CD8-positive, alpha-beta memory T cell (primary cell): Measurements from ENCODE around the gene GARS1. TPM values are rescaled to one million over a fixed set of nuclear protein-coding genes. Genes with fewer than 3 reads are reported as not detected.

Experiments used
- CTCF ChIA-PET: fragments of 350-600 bp; sonication (Branson Sonifier 250); formaldehyde crosslinking; loops from one replicate; lab custom pipeline; 2021; ENCODE audit warnings: antibody characterized with exemption; lab: Charles Lee
- POLR2A ChIA-PET: fragments of 350-600 bp; sonication (Branson Sonifier 250); formaldehyde crosslinking; loops from one replicate; lab custom pipeline; 2021; ENCODE audit warnings: antibody characterized with exemption; lab: Charles Lee
- DNase-seq, 5 donors: peaks; one replicate each; pipeline versions ENCODE4 v3.0.0 to v3.0.0-alpha.2; 2020 to 2022; ENCODE audit warnings: mixed read lengths in 1 of 5
- H3K27ac ChIP-seq: one replicate; pipeline ENCODE4 v1.7.0; 2013; ENCODE audit warnings: low read depth, mild to moderate bottlenecking, low read length, moderate library complexity
- H3K27me3 ChIP-seq: 2 replicates; pipeline ENCODE4 v1.7.0; 2013; ENCODE audit warnings: low read length, mild to moderate bottlenecking; ENCODE audit not compliant: insufficient read depth, poor library complexity, severe bottlenecking
- H3K36me3 ChIP-seq: 2 replicates; pipeline ENCODE4 v1.7.0; 2013; ENCODE audit warnings: mild to moderate bottlenecking, low read length, moderate library complexity; ENCODE audit not compliant: insufficient read depth
- H3K4me1 ChIP-seq: 2 replicates; pipeline ENCODE4 v1.7.0; 2013; ENCODE audit warnings: mild to moderate bottlenecking, low read length, moderate library complexity; ENCODE audit not compliant: insufficient read depth
- H3K4me3 ChIP-seq: 2 replicates; pipeline ENCODE4 v1.7.0; 2013; ENCODE audit warnings: mild to moderate bottlenecking, low read length
- H3K9me3 ChIP-seq: 2 replicates; pipeline ENCODE4 v1.7.0; 2013; ENCODE audit warnings: mild to moderate bottlenecking, low read length
- H3K27ac Mint-ChIP-seq, 8 donors: one replicate each; pipeline ENCODE4 v1.8.0; 2020 to 2021; ENCODE audit warnings: mixed read lengths in 8 of 8, mild to moderate bottlenecking in 6 of 8, inconsistent platforms in 3 of 8, moderate library complexity in 3 of 8
- H3K27me3 Mint-ChIP-seq, 2 donors: one replicate each; pipeline ENCODE4 v1.8.0; 2020 to 2021; ENCODE audit warnings: mixed read lengths in 2 of 2, mild to moderate bottlenecking in 1 of 2, moderate library complexity in 1 of 2
- H3K36me3 Mint-ChIP-seq, 3 donors: one replicate each; pipeline ENCODE4 v1.8.0; 2020 to 2021; ENCODE audit warnings: mixed read lengths in 3 of 3, inconsistent platforms in 1 of 3, mild to moderate bottlenecking in 1 of 3
- H3K4me1 Mint-ChIP-seq, 3 donors: one replicate each; pipeline ENCODE4 v1.8.0; 2020 to 2021; ENCODE audit warnings: mixed read lengths in 3 of 3, inconsistent platforms in 1 of 3, mild to moderate bottlenecking in 1 of 3
- H3K4me3 Mint-ChIP-seq, 7 donors: one replicate each; pipeline ENCODE4 v1.8.0; 2020 to 2021; ENCODE audit warnings: mixed read lengths in 7 of 7, mild to moderate bottlenecking in 6 of 7, moderate library complexity in 4 of 7, inconsistent platforms in 2 of 7
- H3K9me3 Mint-ChIP-seq, 5 donors: one replicate each; pipeline ENCODE4 v1.8.0; 2020 to 2022; ENCODE audit warnings: mixed read lengths in 5 of 5, mild to moderate bottlenecking in 3 of 5, moderate library complexity in 2 of 5, inconsistent platforms in 1 of 5
- polyA plus RNA-seq: library from polyadenylated mRNA; unstranded; fragments of 300-500 nt; fragmentation: Illumina TruSeq; gene quantifications from one replicate; pipeline ENCODE4 v1.2.3, GENCODE V29; 2021
- total RNA-seq, 2 experiments: library from RNA; stranded (reverse); gene quantifications; one replicate each; pipeline ENCODE4 v1.2.3, GENCODE V29; 2021

The GARS1 gene, protein sequence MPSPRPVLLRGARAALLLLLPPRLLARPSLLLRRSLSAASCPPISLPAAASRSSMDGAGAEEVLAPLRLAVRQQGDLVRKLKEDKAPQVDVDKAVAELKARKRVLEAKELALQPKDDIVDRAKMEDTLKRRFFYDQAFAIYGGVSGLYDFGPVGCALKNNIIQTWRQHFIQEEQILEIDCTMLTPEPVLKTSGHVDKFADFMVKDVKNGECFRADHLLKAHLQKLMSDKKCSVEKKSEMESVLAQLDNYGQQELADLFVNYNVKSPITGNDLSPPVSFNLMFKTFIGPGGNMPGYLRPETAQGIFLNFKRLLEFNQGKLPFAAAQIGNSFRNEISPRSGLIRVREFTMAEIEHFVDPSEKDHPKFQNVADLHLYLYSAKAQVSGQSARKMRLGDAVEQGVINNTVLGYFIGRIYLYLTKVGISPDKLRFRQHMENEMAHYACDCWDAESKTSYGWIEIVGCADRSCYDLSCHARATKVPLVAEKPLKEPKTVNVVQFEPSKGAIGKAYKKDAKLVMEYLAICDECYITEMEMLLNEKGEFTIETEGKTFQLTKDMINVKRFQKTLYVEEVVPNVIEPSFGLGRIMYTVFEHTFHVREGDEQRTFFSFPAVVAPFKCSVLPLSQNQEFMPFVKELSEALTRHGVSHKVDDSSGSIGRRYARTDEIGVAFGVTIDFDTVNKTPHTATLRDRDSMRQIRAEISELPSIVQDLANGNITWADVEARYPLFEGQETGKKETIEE
- total RNA-seq: 100 to 1,000 TPM; 311 to 329 TPM
- polyA plus RNA-seq: 92.0 TPM

DNA sequence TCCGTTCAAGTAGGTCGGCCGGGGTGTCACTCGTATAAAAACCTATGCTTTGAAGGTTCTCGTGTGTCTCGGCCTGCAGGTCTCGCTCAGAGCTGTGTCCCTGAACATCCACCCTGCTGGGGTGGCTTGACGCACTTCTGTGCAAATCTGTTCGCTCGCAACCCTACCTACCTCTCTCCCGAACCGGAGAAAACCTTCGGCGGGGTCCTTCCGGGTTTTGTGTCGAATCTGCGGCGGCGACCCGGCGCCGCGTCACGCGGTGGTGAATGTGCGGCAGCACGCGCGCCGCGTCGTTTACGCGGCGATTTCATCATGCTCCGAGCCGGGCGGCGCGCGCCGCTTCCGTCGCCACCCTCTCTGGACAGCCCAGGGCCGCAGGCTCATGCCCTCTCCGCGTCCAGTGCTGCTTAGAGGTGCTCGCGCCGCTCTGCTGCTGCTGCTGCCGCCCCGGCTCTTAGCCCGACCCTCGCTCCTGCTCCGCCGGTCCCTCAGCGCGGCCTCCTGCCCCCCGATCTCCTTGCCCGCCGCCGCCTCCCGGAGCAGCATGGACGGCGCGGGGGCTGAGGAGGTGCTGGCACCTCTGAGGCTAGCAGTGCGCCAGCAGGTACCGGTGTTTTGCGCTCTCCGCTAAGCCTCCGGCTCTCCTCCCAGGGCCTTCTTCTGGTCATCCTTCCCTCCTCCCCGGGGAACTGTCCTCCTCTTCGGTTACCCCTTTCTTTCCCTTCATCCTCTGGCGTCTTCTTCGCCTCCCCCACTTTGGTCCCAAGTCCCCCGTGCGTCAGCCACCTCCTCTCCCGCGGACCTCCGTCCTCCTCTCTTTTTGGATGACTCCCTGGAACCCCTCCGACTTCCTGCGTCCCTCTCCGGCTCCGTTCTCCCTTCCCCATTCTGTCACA lies at the start of gene GARS1:
Gene GARS1, plus strand, starts transcription at position 339 of the 896 bp plus-strand sequence. Its CDS starts 44 bp downstream, at position 383.
- ChIA-PET CTCF (interaction anchor here (1.0 to 1.1 kb wide), 2 partner anchors 30 to 145 kb away, joined by 3 to 4 read pairs; no protein-coding TSS in a partner anchor), POLR2A (interaction anchor here (0.5 to 1.3 kb wide), 6 partner anchors 10 to 460 kb away, joined by 3 to 5 read pairs (median 3); partner anchors contain the start of genes MTURN and NOD1)
- Histone ChIP-seq H3K9me3 (no peaks in the 10 kb centered on the region), H3K27ac (peak within 1 kb of the TSS; percentile 96), H3K36me3 (no peaks in the 10 kb centered on the region), H3K4me1 (peaks cover 37% of the 10 kb centered on the region), H3K4me3 (peak within 1 kb of the TSS; percentile 72), H3K27me3 (no peaks in the 10 kb centered on the region)
- Mint-ChIP-seq H3K9me3 (no peaks in the 10 kb centered on the region), H3K27ac (peak within 1 kb of the TSS; percentile 97 to 100 (median 100)), H3K4me1 (peaks cover 61 to 83% (median 80%) of the 10 kb centered on the region in 3 donors), H3K27me3 (no peaks in the 10 kb centered on the region), H3K4me3 (peak within 1 kb of the TSS; percentile 92 to 100 (median 98)), H3K36me3 (peaks cover 0 to 33% (median 3%) of the 10 kb centered on the region in 3 donors)
- peak; percentile 81 to 92 (median 86) for DNase-seq

DNA sequence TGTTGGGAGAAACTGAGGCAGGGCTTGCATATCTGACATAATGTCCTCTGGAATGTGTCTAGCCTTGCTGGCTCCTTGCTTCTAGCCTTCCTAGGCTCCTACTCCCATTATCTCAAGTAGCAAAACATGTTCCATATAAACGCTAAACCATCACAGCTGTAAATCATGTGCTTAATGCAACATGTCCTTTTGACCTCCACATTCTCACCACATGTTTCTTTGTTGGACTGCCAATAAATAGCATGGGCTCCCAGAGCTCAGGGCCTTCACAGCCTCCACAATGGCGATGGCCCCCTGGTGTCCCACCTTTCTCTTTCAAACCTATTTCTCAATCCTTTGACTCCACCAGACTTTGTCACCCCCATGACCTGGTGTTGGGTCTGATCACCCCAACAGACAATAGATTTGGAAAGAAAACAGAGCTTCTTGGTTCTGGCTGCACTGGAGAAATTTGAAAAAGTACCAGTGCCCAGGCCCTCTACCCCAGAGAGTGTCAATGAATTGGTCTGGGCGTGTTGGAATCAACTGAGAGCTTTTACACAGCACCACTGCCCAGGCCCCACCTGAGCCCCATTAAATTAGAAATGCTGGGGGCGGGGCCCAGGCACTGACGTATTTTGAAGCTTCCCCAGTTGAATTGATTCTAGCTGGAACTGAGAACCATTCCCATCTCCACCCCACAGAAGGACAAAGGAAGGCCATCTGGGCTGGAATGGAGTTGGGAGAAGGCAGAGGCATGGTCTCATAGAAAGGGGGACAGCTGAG lies 48.7 kb upstream of the GARS1 start:
- ChIA-PET CTCF (interaction anchor here (0.8 to 3.7 kb wide), 3 partner anchors 19 to 194 kb away, joined by 3 to 19 read pairs (median 4); no protein-coding TSS in a partner anchor), POLR2A (no interaction called here)
- Histone ChIP-seq H3K27me3 (no peaks in the 10 kb centered on the region), H3K4me3 (no peak overlapping the region), H3K27ac (no peak overlapping the region), H3K36me3 (no peaks in the 10 kb centered on the region), H3K4me1 (no peaks in the 10 kb centered on the region), H3K9me3 (no peaks in the 10 kb centered on the region)
- Mint-ChIP-seq H3K36me3 (peaks cover 10 to 43% (median 27%) of the 10 kb centered on the region in 3 donors), H3K9me3 (no peaks in the 10 kb centered on the region), H3K27ac (no peak overlapping the region), H3K27me3 (no peaks in the 10 kb centered on the region), H3K4me1 (peaks cover 0 to 3% (median 1%) of the 10 kb centered on the region in 3 donors), H3K4me3 (no peak overlapping the region)
- no peak for DNase-seq

DNA sequence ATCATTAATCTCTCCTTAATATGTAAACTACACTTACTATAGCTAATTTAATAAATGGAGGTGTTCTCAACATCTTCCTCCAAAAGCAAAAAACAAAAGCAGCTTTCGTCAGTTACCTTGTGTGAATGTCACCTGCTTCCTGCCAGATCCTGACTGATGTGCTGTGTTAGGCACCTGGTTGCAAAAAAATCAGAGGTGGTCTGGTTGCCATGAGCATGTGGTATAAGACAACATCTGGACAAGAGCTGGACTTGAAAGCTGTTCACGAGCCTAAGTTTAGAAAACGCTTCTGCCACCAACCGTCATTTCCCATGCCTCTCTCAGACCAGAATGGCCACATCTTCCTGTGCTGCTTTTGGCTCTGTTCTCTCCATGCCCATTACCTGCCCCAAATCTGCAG lies 48.1 kb upstream of the GARS1 start:
- Histone ChIP-seq H3K4me3 (no peak overlapping the region), H3K9me3 (no peaks in the 10 kb centered on the region), H3K4me1 (no peaks in the 10 kb centered on the region), H3K27me3 (no peaks in the 10 kb centered on the region), H3K27ac (no peak overlapping the region), H3K36me3 (no peaks in the 10 kb centered on the region)
- H3K27ac Mint-ChIP-seq: peak overlapping the region in 2 of 8 donors; percentile 11 to 18
- no peaks in the 10 kb centered on the region for H3K9me3 Mint-ChIP-seq
- H3K4me3 Mint-ChIP-seq: no peak overlapping the region
- ChIA-PET POLR2A (no interaction called here), CTCF (interaction anchor here (0.7 to 3.7 kb wide), 4 partner anchors 14 to 193 kb away, joined by 3 to 19 read pairs (median 4); no protein-coding TSS in a partner anchor)
- peaks cover 10 to 43% (median 27%) of the 10 kb centered on the region in 3 donors for H3K36me3 Mint-ChIP-seq
- peaks cover 0 to 3% (median 1%) of the 10 kb centered on the region in 3 donors for H3K4me1 Mint-ChIP-seq
- no peaks in the 10 kb centered on the region for H3K27me3 Mint-ChIP-seq
- DNase-seq: no peak

DNA sequence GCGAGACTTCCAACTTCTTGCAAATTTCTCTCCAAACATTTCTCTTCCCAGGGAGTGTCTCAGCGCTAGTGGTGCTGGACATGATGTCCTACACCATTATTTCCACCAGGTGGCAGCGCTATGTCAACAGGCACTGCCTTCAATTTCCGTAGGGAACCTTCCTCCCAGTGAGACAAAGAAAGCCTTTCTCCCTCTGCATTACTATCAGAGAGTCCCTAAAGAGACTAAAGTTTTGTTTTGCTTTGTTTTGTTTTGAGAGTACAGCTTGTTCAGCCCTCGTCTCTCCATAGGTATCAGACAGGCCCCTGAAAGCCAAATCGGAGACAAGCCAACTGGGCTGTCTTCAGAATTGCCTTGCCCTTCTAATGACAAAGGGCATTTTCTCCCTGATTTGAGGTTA lies 45.8 kb upstream of the GARS1 start:
- Mint-ChIP-seq H3K9me3 (no peaks in the 10 kb centered on the region), H3K4me1 (peaks cover 0 to 3% (median 1%) of the 10 kb centered on the region in 3 donors), H3K36me3 (peaks cover 0 to 43% (median 19%) of the 10 kb centered on the region in 3 donors), H3K27ac (peak overlapping the region in 1 of 8 donors; percentile 37), H3K27me3 (no peaks in the 10 kb centered on the region), H3K4me3 (no peak overlapping the region)
- ChIA-PET POLR2A (no interaction called here), CTCF (interaction anchor here (1.0 to 5.3 kb wide), 5 partner anchors 12 to 273 kb away, joined by 3 to 33 read pairs (median 6); no protein-coding TSS in a partner anchor)
- Histone ChIP-seq H3K4me3 (no peak overlapping the region), H3K36me3 (no peaks in the 10 kb centered on the region), H3K4me1 (no peaks in the 10 kb centered on the region), H3K9me3 (no peaks in the 10 kb centered on the region), H3K27me3 (no peaks in the 10 kb centered on the region), H3K27ac (no peak overlapping the region)
- peak in 2 of 5 donors; percentile 20 to 56 for DNase-seq

DNA sequence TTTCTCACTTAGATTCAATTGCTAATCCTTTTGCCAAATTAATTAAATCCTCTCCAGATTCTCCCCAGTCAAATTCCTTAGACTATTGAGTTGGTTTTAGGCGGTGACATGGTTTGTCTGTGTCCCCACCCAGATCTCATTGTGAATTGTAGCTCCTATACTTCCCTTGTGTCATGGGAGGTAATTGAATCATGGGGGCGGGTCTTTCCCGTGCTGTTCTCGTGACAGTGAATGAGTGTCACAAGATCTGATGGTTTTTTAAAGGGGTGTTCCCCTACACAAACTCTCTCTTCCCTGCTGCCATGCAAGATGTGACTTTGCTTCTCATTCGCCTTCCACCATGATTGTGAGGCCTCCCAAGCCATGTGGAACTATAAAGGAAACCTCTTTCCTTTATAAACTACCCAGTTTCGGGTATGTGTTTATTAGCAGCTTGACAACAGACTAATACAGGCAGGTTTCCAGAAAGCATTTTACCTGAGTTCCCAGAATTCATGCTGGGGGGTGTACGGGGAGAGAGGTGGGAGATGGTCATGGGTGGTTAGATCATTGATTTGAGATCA lies 44.7 kb upstream of the GARS1 start:
- Histone ChIP-seq H3K9me3 (no peaks in the 10 kb centered on the region), H3K36me3 (no peaks in the 10 kb centered on the region), H3K4me1 (no peaks in the 10 kb centered on the region), H3K27me3 (no peaks in the 10 kb centered on the region), H3K4me3 (no peak overlapping the region), H3K27ac (no peak overlapping the region)
- Mint-ChIP-seq H3K9me3 (no peaks in the 10 kb centered on the region), H3K27ac (peak overlapping the region in 1 of 8 donors; percentile 52), H3K4me1 (peaks cover 0 to 3% (median 0%) of the 10 kb centered on the region in 3 donors), H3K27me3 (no peaks in the 10 kb centered on the region), H3K36me3 (peaks cover 0 to 39% (median 14%) of the 10 kb centered on the region in 3 donors), H3K4me3 (peak overlapping the region in 1 of 7 donors; percentile 38)
- POLR2A ChIA-PET: no interaction called here
- CTCF ChIA-PET: interaction anchor here (1.1 to 5.3 kb wide), 5 partner anchors 14 to 274 kb away, joined by 3 to 33 read pairs (median 6); no protein-coding TSS in a partner anchor
- no peak for DNase-seq

DNA sequence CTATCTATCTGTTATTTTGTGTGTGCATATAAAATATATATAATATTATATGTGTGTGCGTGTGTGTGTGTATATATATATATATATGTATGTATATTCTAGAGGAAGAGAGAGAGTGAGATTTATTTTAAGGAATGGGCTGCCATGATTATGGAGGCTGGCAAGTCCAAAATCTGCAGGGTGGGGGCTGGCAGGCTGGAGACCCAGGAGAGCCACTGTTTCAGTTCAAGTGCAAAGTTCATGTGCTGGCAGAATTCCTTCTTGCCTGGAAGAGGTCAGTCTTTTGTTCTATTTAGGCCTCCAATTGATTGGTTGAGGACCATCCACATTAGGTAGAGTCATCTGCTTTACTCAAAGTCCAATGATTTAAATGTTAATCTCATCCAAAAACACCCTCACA lies 42.3 kb upstream of the GARS1 start:
- no peak overlapping the region for H3K4me3 ChIP-seq
- Mint-ChIP-seq H3K4me1 (peaks cover 0 to 3% (median 0%) of the 10 kb centered on the region in 3 donors), H3K9me3 (no peaks in the 10 kb centered on the region), H3K27me3 (no peaks in the 10 kb centered on the region), H3K4me3 (no peak overlapping the region), H3K36me3 (peaks cover 0 to 25% (median 10%) of the 10 kb centered on the region in 3 donors), H3K27ac (no peak overlapping the region)
- H3K27ac ChIP-seq: no peak overlapping the region
- no peak for DNase-seq
- ChIA-PET POLR2A (no interaction called here), CTCF (interaction anchor here (5.3 kb wide), 1 partner anchor 11 kb away, joined by 33 read pairs; no protein-coding TSS in a partner anchor)
- H3K36me3 ChIP-seq: no peaks in the 10 kb centered on the region
- H3K4me1 ChIP-seq: no peaks in the 10 kb centered on the region
- no peaks in the 10 kb centered on the region for H3K27me3 ChIP-seq
- no peaks in the 10 kb centered on the region for H3K9me3 ChIP-seq
